GM21825 (cell line): ENCODE data around the gene ELF4.
"Not testable (repeated sequence)": the region's sequence is repeated elsewhere in the genome, so short reads cannot be mapped to it uniquely, and the experiment has no call there.

Experiments
- ATAC-seq: cut with Tn5 transposase; IDR thresholded peaks from one replicate; pipeline ENCODE4 v1.9.1; 2021; ENCODE audit warnings: mild to moderate bottlenecking, moderate library complexity; ENCODE audit not compliant: unreplicated experiment

Gene ELF4

GRCh38 chrX:130115119-130115885 lies 5.0 kb upstream of the ELF4 start:
- not testable (repeated sequence) for ATAC-seq

- ATAC-seq: no peak
Observed at GRCh38 chrX:130114141-130114588, 3.9 kb upstream of the ELF4 start.

- no peak for ATAC-seq
Observed at GRCh38 chrX:130111220-130112154, 1.2 kb upstream of the ELF4 start.

GRCh38 chrX:130109429-130110378 lies 593 bp downstream of the ELF4 start:
- ATAC-seq: no peak

GRCh38 chrX:130108647-130109428 lies 1.5 kb downstream of the ELF4 start:
- peak; percentile 66 for ATAC-seq

- ATAC-seq: no peak
Observed at GRCh38 chrX:130106071-130106470, 4.2 kb downstream of the ELF4 start.

- ATAC-seq: no peak
Observed at GRCh38 chrX:130105244-130105643, 5.1 kb downstream of the ELF4 start.

- ATAC-seq: no peak
Observed at GRCh38 chrX:130103605-130104004, 6.7 kb downstream of the ELF4 start.

GRCh38 chrX:130100180-130100579 lies 10.1 kb downstream of the ELF4 start:
- ATAC-seq: no peak

- no peak for ATAC-seq
Observed at GRCh38 chrX:130098210-130098552, 12.1 kb downstream of the ELF4 start.

- ATAC-seq: no peak
Observed at GRCh38 chrX:130097507-130098209, 12.6 kb downstream of the ELF4 start.

GRCh38 chrX:130095249-130096030 lies 14.9 kb downstream of the ELF4 start:
- ATAC-seq: no peak

GRCh38 chrX:130094696-130095095 lies 15.6 kb downstream of the ELF4 start:
- ATAC-seq: no peak

GRCh38 chrX:130093271-130093670 lies 17.0 kb downstream of the ELF4 start:
- ATAC-seq: no peak

- peak; percentile 99 for ATAC-seq
Observed at GRCh38 chrX:130091980-130092522, 18.2 kb downstream of the ELF4 start.

- ATAC-seq: no peak
Observed at GRCh38 chrX:130090364-130090763, 19.9 kb downstream of the ELF4 start.

GRCh38 chrX:130086447-130087206 lies 23.7 kb downstream of the ELF4 start:
- ATAC-seq: peak; percentile 37
